ENCODE results near the gene PARP6. TPM values are rescaled to one million over a fixed set of nuclear protein-coding genes. Genes with fewer than 3 reads are reported as not detected.
A peak's percentile ranks its signal among the peaks of the same experiment; 100 is the strongest.

Gene PARP6
- total and polyA plus RNA-seq, 9 of the 15 experiments (the other 6 are each of a cell fraction or from before 2014, with no cell fraction given), result 14.8 to 83.2 (median 28.3) TPM

- TF ChIP-seq MITF (IDR thresholded peaks at IDR 0.05) (peak; percentile 34; the same call in 1 of the 2 replicates), POLR2AphosphoS5 (IDR thresholded peaks at IDR 0.05; ENCODE audit: control insufficient read depth, insufficient read depth, low read depth, low read length) (peak; percentile 77), HCFC1 (IDR thresholded peaks at IDR 0.05; ENCODE audit: low read depth, low read length) (peak; percentile 59), JUN (IDR thresholded peaks at IDR 0.05; ENCODE audit: borderline replicate concordance, low read depth, low read length) (no peak), JUN (CRISPR knock-in tag; IDR thresholded peaks at IDR 0.05; ENCODE audit: borderline replicate concordance) (no peak), ZFX (CRISPR knock-in tag; IDR thresholded peaks at IDR 0.05) (peak; percentile 31), CXXC5 (CRISPR knock-in tag; IDR thresholded peaks at IDR 0.05) (peak; percentile 96), TARDBP (IDR thresholded peaks at IDR 0.05) (peak; percentile 83; the same call in 1 of the 2 replicates), KLF16 (IDR thresholded peaks at IDR 0.05) (no peak), GTF2E2 (tag; IDR thresholded peaks at IDR 0.05) (no peak), YY1 (IDR thresholded peaks at IDR 0.05; ENCODE audit: borderline replicate concordance in 1 of 3, control insufficient read depth in 1 of 3, extremely low read depth in 1 of 3, insufficient read depth in 3 of 3, insufficient read length in 1 of 3, insufficient replicate concordance in 2 of 3, low read depth in 1 of 3, low read length in 2 of 3) (peak in 2 of 3 experiments; percentile 53), GTF2F1 (IDR thresholded peaks at IDR 0.05; ENCODE audit: low read depth, low read length) (peak; percentile 61; the same call in 1 of the 2 replicates), CTBP1 (IDR thresholded peaks at IDR 0.05; ENCODE audit: borderline replicate concordance) (peak; percentile 96), NFE2 (IDR thresholded peaks at IDR 0.05; ENCODE audit: low read depth) (no peak), ZKSCAN1 (IDR thresholded peaks at IDR 0.05; ENCODE audit: low read depth, low read length) (peak; percentile 22; the same call in 1 of the 2 replicates), MXI1 (IDR thresholded peaks at IDR 0.05; ENCODE audit: low read depth, low read length) (0 out of 2 replicates have a peak, but pooled peaks have one; percentile 59), NFIX (CRISPR knock-in tag; IDR thresholded peaks at IDR 0.05; ENCODE audit: low read depth) (peak; percentile 23; the same call in 1 of the 2 replicates), RB1 (IDR thresholded peaks at IDR 0.05; ENCODE audit: low read depth) (peak; percentile 77; the same call in 1 of the 2 replicates), ZNF584 (CRISPR knock-in tag; IDR thresholded peaks at IDR 0.05; ENCODE audit: low read depth) (no peak), ARHGAP35 (IDR thresholded peaks at IDR 0.05; ENCODE audit: partially characterized antibody) (no peak), SAFB (IDR thresholded peaks at IDR 0.05; ENCODE audit: borderline replicate concordance, low read depth, low read length) (no peak), BCL6 (CRISPR knock-in tag; IDR thresholded peaks at IDR 0.05) (no peak), JUND (IDR thresholded peaks at IDR 0.05; ENCODE audit: borderline replicate concordance, low read depth, low read length) (peak; percentile 40; the same call in 1 of the 2 replicates), JUND (tag; IDR thresholded peaks at IDR 0.05; ENCODE audit: borderline replicate concordance, low read depth, low read length) (peak; percentile 32; the same call in 1 of the 3 replicates), CREB1 (IDR thresholded peaks at IDR 0.05) (peak; percentile 64; the same call in 1 of the 2 replicates), CREB1 (CRISPR knock-in tag; IDR thresholded peaks at IDR 0.05) (peak; percentile 86; the same call in 1 of the 2 replicates), PCBP1 (IDR thresholded peaks at IDR 0.05; ENCODE audit: low read depth, low read length, poor library complexity, severe bottlenecking) (peak; percentile 100), TAF7 (tag; IDR thresholded peaks at IDR 0.05) (peak; percentile 43; the same call in 1 of the 2 replicates)
Measured at GRCh38 chr15:72231066-72231832, 41.1 kb downstream of the PARP6 start, which contains the start of gene PKM (continued).
